Measurements from ENCODE around the gene LDHA. TPM values are rescaled to one million over a fixed set of nuclear protein-coding genes. Genes with fewer than 3 reads are reported as not detected.
A peak's percentile ranks its signal among the peaks of the same experiment; 100 is the strongest.

Gene LDHA
- total and polyA plus RNA-seq, 9 of the 15 experiments (the other 6 are each of a cell fraction or from before 2014, with no cell fraction given): 535 to 3,001 (median 926) TPM

GRCh38 chr11:18367431-18367830 is 26.9 kb upstream of the LDHA start:
- Histone ChIP-seq H3K4me3 (no peak overlapping the region), H4K20me1 (replicated peaks; ENCODE audit: control insufficient read depth, insufficient read depth, low read length) (no peaks in the 10 kb centered on the region), H2AFZ (ENCODE audit: low read depth, low read length) (no peak overlapping the region), H3K4me2 (ENCODE audit: insufficient read depth, low read length) (no peak overlapping the region), H3K9me3 (replicated peaks; ENCODE audit: control insufficient read depth, insufficient read depth, low read depth, low read length) (no peaks in the 10 kb centered on the region), H3K4me1 (replicated peaks in 1 of 2; ENCODE audit: control insufficient read depth in 2 of 2, insufficient read depth in 2 of 2, low read length in 2 of 2) (peaks cover 0 to 7% of the 10 kb centered on the region in 2 experiments; a peak in 3 of 5 replicates), H3K79me2 (ENCODE audit: control insufficient read depth, insufficient read depth, low read length) (no peaks in the 10 kb centered on the region), H3K27ac (ENCODE audit: extremely low read depth, low read depth, low read length) (no peak overlapping the region), H3K9ac (ENCODE audit: insufficient read depth in 1 of 2, low read depth in 2 of 2, low read length in 2 of 2) (no peak overlapping the region), H3K27me3 (ENCODE audit: control insufficient read depth in 2 of 2, insufficient read depth in 2 of 2, low read length in 2 of 2) (no peaks in the 10 kb centered on the region), H3K36me3 (ENCODE audit: control insufficient read depth, insufficient read depth, low read length) (peaks cover 52% of the 10 kb centered on the region), H3K9me1 (ENCODE audit: control insufficient read depth, insufficient read depth, low read length) (no peaks in the 10 kb centered on the region)
- in situ Hi-C loops (cut with MboI): no loop called here
- no TSS peak for BruUV-seq (replicated peaks)
- TF ChIP-seq TAF9B (IDR thresholded peaks at IDR 0.05; ENCODE audit: partially characterized antibody) (no peak), ETV1 (tag; conservative IDR thresholded peaks at IDR 0.05; ENCODE audit: low read depth) (no peak), DDX20 (tag; IDR thresholded peaks at IDR 0.05; ENCODE audit: low read depth) (no peak), TGIF2 (CRISPR knock-in tag; IDR thresholded peaks at IDR 0.05) (no peak), ZNF551 (CRISPR knock-in tag; IDR thresholded peaks at IDR 0.05) (no peak), SRSF1 (IDR thresholded peaks at IDR 0.05; ENCODE audit: low read depth, low read length) (no peak)
- TF ChIP-seq, protein P1, sequence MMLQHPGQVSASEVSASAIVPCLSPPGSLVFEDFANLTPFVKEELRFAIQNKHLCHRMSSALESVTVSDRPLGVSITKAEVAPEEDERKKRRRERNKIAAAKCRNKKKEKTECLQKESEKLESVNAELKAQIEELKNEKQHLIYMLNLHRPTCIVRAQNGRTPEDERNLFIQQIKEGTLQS (IDR thresholded peaks at IDR 0.05): peak; percentile 18; the same call in 1 of the 2 replicates
- TF ChIP-seq, protein P1 (CRISPR knock-in tag; conservative IDR thresholded peaks at IDR 0.05): no peak
- TF ChIP-seq, protein P2, sequence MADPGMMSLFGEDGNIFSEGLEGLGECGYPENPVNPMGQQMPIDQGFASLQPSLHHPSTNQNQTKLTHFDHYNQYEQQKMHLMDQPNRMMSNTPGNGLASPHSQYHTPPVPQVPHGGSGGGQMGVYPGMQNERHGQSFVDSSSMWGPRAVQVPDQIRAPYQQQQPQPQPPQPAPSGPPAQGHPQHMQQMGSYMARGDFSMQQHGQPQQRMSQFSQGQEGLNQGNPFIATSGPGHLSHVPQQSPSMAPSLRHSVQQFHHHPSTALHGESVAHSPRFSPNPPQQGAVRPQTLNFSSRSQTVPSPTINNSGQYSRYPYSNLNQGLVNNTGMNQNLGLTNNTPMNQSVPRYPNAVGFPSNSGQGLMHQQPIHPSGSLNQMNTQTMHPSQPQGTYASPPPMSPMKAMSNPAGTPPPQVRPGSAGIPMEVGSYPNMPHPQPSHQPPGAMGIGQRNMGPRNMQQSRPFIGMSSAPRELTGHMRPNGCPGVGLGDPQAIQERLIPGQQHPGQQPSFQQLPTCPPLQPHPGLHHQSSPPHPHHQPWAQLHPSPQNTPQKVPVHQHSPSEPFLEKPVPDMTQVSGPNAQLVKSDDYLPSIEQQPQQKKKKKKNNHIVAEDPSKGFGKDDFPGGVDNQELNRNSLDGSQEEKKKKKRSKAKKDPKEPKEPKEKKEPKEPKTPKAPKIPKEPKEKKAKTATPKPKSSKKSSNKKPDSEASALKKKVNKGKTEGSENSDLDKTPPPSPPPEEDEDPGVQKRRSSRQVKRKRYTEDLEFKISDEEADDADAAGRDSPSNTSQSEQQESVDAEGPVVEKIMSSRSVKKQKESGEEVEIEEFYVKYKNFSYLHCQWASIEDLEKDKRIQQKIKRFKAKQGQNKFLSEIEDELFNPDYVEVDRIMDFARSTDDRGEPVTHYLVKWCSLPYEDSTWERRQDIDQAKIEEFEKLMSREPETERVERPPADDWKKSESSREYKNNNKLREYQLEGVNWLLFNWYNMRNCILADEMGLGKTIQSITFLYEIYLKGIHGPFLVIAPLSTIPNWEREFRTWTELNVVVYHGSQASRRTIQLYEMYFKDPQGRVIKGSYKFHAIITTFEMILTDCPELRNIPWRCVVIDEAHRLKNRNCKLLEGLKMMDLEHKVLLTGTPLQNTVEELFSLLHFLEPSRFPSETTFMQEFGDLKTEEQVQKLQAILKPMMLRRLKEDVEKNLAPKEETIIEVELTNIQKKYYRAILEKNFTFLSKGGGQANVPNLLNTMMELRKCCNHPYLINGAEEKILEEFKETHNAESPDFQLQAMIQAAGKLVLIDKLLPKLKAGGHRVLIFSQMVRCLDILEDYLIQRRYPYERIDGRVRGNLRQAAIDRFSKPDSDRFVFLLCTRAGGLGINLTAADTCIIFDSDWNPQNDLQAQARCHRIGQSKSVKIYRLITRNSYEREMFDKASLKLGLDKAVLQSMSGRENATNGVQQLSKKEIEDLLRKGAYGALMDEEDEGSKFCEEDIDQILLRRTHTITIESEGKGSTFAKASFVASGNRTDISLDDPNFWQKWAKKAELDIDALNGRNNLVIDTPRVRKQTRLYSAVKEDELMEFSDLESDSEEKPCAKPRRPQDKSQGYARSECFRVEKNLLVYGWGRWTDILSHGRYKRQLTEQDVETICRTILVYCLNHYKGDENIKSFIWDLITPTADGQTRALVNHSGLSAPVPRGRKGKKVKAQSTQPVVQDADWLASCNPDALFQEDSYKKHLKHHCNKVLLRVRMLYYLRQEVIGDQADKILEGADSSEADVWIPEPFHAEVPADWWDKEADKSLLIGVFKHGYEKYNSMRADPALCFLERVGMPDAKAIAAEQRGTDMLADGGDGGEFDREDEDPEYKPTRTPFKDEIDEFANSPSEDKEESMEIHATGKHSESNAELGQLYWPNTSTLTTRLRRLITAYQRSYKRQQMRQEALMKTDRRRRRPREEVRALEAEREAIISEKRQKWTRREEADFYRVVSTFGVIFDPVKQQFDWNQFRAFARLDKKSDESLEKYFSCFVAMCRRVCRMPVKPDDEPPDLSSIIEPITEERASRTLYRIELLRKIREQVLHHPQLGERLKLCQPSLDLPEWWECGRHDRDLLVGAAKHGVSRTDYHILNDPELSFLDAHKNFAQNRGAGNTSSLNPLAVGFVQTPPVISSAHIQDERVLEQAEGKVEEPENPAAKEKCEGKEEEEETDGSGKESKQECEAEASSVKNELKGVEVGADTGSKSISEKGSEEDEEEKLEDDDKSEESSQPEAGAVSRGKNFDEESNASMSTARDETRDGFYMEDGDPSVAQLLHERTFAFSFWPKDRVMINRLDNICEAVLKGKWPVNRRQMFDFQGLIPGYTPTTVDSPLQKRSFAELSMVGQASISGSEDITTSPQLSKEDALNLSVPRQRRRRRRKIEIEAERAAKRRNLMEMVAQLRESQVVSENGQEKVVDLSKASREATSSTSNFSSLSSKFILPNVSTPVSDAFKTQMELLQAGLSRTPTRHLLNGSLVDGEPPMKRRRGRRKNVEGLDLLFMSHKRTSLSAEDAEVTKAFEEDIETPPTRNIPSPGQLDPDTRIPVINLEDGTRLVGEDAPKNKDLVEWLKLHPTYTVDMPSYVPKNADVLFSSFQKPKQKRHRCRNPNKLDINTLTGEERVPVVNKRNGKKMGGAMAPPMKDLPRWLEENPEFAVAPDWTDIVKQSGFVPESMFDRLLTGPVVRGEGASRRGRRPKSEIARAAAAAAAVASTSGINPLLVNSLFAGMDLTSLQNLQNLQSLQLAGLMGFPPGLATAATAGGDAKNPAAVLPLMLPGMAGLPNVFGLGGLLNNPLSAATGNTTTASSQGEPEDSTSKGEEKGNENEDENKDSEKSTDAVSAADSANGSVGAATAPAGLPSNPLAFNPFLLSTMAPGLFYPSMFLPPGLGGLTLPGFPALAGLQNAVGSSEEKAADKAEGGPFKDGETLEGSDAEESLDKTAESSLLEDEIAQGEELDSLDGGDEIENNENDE (IDR thresholded peaks at IDR 0.05; ENCODE audit: low read depth, low read length): no peak
- DNase-seq (ENCODE audit: extremely low read depth in 1 of 4, low spot score in 3 of 4): no peak
- 97% methylated on average over 3 of the region's 3 CpGs for WGBS (ENCODE audit: insufficient coverage, low coverage, missing lambda C conversion rate)
- FAIRE-seq: no peak
- no peak for ATAC-seq
- POLR2A ChIA-PET: interaction anchor here (0.7 kb wide), 2 partner anchors 25 to 63 kb away, joined by 3 read pairs; no protein-coding TSS in a partner anchor
- intact Hi-C loops (cut with micrococcal nuclease): no loop called here
- CTCF ChIA-PET (ENCODE audit: low intra/inter-chr PET ratio): no interaction called here
